Measurements from ENCODE around the gene VHLL.
A peak's percentile ranks its signal among the peaks of the same experiment; 100 is the strongest.

VHLL gene

DNA sequence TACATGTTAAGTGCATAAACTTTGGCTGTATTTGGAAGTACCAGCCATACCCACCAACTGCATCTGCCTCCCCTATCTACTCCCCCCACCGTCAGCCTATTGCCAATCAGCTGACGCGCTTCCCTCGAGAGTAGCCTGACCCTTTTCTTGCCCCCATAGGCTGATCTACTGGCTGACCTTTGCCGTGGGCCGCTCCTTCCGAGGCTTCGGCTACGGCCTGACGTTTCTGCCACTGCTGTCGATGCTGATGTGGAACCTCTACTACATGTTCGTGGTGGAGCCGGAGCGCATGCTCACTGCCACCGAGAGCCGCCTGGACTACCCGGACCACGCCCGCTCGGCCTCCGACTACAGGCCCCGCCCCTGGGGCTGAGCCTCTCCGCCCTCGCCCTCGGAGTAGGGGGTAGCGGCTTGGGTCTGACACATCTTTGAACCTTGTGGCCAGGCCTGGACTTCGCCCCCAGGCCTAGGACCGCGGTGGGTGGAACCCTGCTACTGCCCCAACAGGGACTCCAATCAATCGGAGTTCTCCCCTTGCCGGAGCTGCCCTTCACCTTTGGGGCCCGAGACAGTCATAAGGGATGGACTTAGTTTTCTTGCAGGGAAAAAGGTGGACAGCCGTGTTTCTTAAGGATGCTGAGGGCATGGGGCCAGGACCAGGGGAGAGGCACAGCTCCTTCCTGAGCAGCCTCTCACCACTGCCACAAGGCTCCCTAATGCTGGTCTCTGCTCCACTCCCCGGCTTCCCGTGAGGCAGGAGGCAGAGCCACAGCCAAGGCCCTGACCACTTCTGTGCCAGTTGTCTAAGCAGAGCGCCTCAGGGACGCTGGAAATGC lies 7.7 kb downstream of the VHLL start:
- H3K27me3 ChIP-seq (ENCODE audit: low read depth, low read length): no peaks in the 10 kb centered on the region
- H3K9me3 ChIP-seq (ENCODE audit: control insufficient read depth in 1 of 2, low read length in 2 of 2): no peaks in the 10 kb centered on the region
- H3K4me3 ChIP-seq (ENCODE audit: low read depth in 1 of 2, low read length in 2 of 2): peak overlapping the region; percentile 66 to 72
- H3K4me1 ChIP-seq (ENCODE audit: control insufficient read depth in 1 of 2, insufficient read depth in 2 of 2, low read length in 2 of 2): peaks cover 6 to 14% of the 10 kb centered on the region in 2 donors
- H3K27ac ChIP-seq (ENCODE audit: low read length): peak overlapping the region; percentile 79
- H3K36me3 ChIP-seq (ENCODE audit: control insufficient read depth in 1 of 2, insufficient read depth in 2 of 2, low read length in 2 of 2): peaks cover 7 to 8% of the 10 kb centered on the region in 2 donors

- Histone ChIP-seq H3K27ac (ENCODE audit: low read length) (no peak overlapping the region), H3K27me3 (ENCODE audit: low read depth, low read length) (no peaks in the 10 kb centered on the region), H3K36me3 (ENCODE audit: control insufficient read depth in 1 of 2, insufficient read depth in 2 of 2, low read length in 2 of 2) (peaks cover 7 to 8% of the 10 kb centered on the region in 2 donors), H3K4me3 (ENCODE audit: low read depth in 1 of 2, low read length in 2 of 2) (no peak overlapping the region), H3K9me3 (ENCODE audit: control insufficient read depth in 1 of 2, low read length in 2 of 2) (no peaks in the 10 kb centered on the region), H3K4me1 (ENCODE audit: control insufficient read depth in 1 of 2, insufficient read depth in 2 of 2, low read length in 2 of 2) (peaks cover 4 to 6% of the 10 kb centered on the region in 2 donors)
Measured at GRCh38 chr1:156289857-156290256, 9.2 kb downstream of the VHLL start.

DNA sequence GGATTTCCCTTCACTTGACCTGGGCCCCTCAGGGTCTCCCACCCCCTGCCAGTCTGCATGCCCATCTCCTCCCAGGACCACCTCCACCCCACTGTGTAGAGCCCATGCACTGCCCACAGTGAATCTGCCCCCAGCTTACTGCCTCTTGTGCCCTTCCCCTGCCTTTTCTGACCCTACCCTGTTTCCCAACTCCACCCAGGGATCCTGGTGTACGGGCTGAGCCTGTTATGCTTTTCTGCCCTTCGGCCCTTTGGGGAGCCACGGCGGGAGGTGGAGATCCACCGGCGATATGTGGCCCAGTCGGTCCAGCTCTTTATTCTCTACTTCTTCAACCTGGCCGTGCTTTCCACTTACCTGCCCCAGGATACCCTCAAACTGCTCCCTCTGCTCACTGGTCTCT lies 13.0 kb downstream of the VHLL start:
- H3K27ac ChIP-seq (ENCODE audit: low read length): no peak overlapping the region
- H3K4me3 ChIP-seq (ENCODE audit: low read depth in 1 of 2, low read length in 2 of 2): no peak overlapping the region
- no peaks in the 10 kb centered on the region for H3K9me3 ChIP-seq (ENCODE audit: control insufficient read depth in 1 of 2, low read length in 2 of 2)
- H3K4me1 ChIP-seq (ENCODE audit: control insufficient read depth in 1 of 2, insufficient read depth in 2 of 2, low read length in 2 of 2): peaks cover 16 to 23% of the 10 kb centered on the region in 2 donors
- H3K36me3 ChIP-seq (ENCODE audit: control insufficient read depth in 1 of 2, insufficient read depth in 2 of 2, low read length in 2 of 2): peaks cover 0 to 11% of the 10 kb centered on the region in 2 donors
- no peaks in the 10 kb centered on the region for H3K27me3 ChIP-seq (ENCODE audit: low read depth, low read length)

- H3K36me3 ChIP-seq (ENCODE audit: control insufficient read depth in 1 of 2, insufficient read depth in 2 of 2, low read length in 2 of 2): peaks cover 0 to 11% of the 10 kb centered on the region in 2 donors
- H3K4me1 ChIP-seq (ENCODE audit: control insufficient read depth in 1 of 2, insufficient read depth in 2 of 2, low read length in 2 of 2): peaks cover 16 to 28% of the 10 kb centered on the region in 2 donors
- H3K27ac ChIP-seq (ENCODE audit: low read length): no peak overlapping the region
- H3K9me3 ChIP-seq (ENCODE audit: control insufficient read depth in 1 of 2, low read length in 2 of 2): no peaks in the 10 kb centered on the region
- H3K27me3 ChIP-seq (ENCODE audit: low read depth, low read length): no peaks in the 10 kb centered on the region
- no peak overlapping the region for H3K4me3 ChIP-seq (ENCODE audit: low read depth in 1 of 2, low read length in 2 of 2)
Measured at GRCh38 chr1:156285437-156285836, 13.7 kb downstream of the VHLL start.

DNA sequence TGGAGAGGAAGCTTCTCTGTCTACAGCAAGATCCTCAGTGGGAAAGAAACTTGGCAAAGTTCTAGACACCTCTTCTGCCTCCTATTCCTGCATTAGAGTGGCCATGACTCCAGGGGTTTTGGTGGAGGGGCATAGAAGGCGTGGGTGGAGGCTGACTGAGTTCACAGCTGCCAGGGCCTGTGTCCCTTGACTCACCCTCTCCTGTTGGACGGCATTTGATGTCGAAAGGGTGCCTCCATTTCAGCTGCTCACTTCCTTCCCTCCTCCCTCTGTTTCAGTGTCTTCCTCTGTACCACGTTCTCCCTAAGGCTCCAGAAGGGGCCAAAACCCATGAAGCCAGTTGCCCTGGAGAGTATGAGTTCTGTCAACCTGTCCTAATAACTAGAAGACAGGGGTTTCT lies 14.3 kb downstream of the VHLL start:
- Histone ChIP-seq H3K4me3 (ENCODE audit: low read depth in 1 of 2, low read length in 2 of 2) (no peak overlapping the region), H3K27me3 (ENCODE audit: low read depth, low read length) (no peaks in the 10 kb centered on the region), H3K27ac (ENCODE audit: low read length) (no peak overlapping the region), H3K9me3 (ENCODE audit: control insufficient read depth in 1 of 2, low read length in 2 of 2) (no peaks in the 10 kb centered on the region), H3K36me3 (ENCODE audit: control insufficient read depth in 1 of 2, insufficient read depth in 2 of 2, low read length in 2 of 2) (peaks cover 4 to 11% of the 10 kb centered on the region in 2 donors), H3K4me1 (ENCODE audit: control insufficient read depth in 1 of 2, insufficient read depth in 2 of 2, low read length in 2 of 2) (peaks cover 16 to 28% of the 10 kb centered on the region in 2 donors)

DNA sequence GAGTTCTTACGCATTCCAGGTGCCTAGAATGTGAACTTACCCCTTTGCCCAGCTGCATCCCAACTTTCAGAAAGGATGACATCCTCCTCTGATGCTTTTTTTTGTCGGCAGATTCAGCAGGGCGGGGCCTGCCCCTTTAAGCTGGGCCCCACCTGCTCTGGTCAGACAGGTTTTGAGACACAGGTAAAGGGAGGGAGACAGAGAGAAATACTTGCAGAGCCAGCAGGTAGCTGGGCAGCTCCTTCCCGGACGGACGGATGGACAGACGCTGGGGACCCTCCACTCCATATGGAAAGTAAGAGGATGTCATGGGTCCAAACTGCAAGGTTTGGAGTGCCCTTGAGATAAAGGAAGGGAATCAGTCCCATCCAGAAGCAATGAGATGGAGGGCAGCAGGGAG lies 15.0 kb downstream of the VHLL start, which contains the start of gene TMEM79:
Gene TMEM79 (plus strand): TSS at position 214 of the 400 bp plus-strand sequence. CDS start 902 bp downstream, outside the sequence.
- Histone ChIP-seq H3K27me3 (ENCODE audit: low read depth, low read length) (no peaks in the 10 kb centered on the region), H3K36me3 (ENCODE audit: control insufficient read depth in 1 of 2, insufficient read depth in 2 of 2, low read length in 2 of 2) (peaks cover 4 to 10% of the 10 kb centered on the region in 2 donors), H3K9me3 (ENCODE audit: control insufficient read depth in 1 of 2, low read length in 2 of 2) (no peaks in the 10 kb centered on the region), H3K27ac (ENCODE audit: low read length) (peak within 1 kb of the TSS; percentile 88), H3K4me3 (ENCODE audit: low read depth in 1 of 2, low read length in 2 of 2) (peak within 1 kb of the TSS; percentile 80 to 95), H3K4me1 (ENCODE audit: control insufficient read depth in 1 of 2, insufficient read depth in 2 of 2, low read length in 2 of 2) (peaks cover 16 to 28% of the 10 kb centered on the region in 2 donors)

GRCh38 chr1:156283521-156283920 lies 15.6 kb downstream of the VHLL start:
- peaks cover 4 to 8% of the 10 kb centered on the region in 2 donors for H3K36me3 ChIP-seq (ENCODE audit: control insufficient read depth in 1 of 2, insufficient read depth in 2 of 2, low read length in 2 of 2)
- peak overlapping the region; percentile 88 for H3K27ac ChIP-seq (ENCODE audit: low read length)
- H3K27me3 ChIP-seq (ENCODE audit: low read depth, low read length): no peaks in the 10 kb centered on the region
- peaks cover 16 to 28% of the 10 kb centered on the region in 2 donors for H3K4me1 ChIP-seq (ENCODE audit: control insufficient read depth in 1 of 2, insufficient read depth in 2 of 2, low read length in 2 of 2)
- H3K4me3 ChIP-seq (ENCODE audit: low read depth in 1 of 2, low read length in 2 of 2): peak overlapping the region; percentile 80 to 95
- H3K9me3 ChIP-seq (ENCODE audit: control insufficient read depth in 1 of 2, low read length in 2 of 2): no peaks in the 10 kb centered on the region

DNA sequence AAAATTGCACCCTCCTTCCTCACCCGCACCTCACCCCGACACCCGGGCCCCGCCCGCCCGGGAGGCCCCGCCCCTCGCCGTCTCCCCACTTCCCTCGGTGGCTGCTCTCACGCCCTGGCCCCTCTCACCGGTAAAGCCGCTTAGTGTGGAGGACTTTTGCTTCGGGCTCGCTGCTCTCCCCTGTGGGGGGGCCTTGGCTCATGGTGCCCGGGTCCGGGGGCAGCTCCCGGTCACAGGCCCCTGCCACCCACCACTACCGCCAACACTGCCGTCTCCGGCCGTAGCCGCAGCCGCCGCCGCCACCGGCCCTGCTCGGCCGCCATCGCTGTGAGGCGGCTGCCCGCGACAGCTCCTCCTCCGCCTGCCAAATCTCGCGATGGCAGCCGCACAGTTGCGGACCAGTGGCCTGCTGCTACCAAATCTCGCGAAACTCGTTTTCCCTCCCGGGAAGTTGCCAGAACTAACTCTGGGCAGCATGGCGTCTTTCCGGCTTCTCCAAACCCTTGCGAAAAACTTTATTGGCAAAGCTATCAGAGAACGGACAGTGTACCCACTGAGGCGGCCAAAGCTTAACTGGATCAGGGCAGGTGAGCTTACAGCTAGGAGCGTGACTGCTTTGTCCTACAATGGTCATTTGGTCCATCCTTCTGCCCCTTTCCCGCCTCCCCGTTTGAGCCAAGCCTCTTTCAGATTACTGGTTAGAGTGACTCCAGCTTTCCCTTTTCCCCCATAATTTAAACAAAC lies 16.5 kb downstream of the VHLL start, which contains the start of gene SMG5:
Gene SMG5 (minus strand): TSS at position 347 of the 744 bp plus-strand sequence. CDS start 145 bp downstream, at position 202.
- Histone ChIP-seq H3K9me3 (ENCODE audit: control insufficient read depth in 1 of 2, low read length in 2 of 2) (no peaks in the 10 kb centered on the region), H3K27ac (ENCODE audit: low read length) (peak within 1 kb of the TSS; percentile 88), H3K36me3 (ENCODE audit: control insufficient read depth in 1 of 2, insufficient read depth in 2 of 2, low read length in 2 of 2) (peaks cover 11 to 15% of the 10 kb centered on the region in 2 donors), H3K4me1 (ENCODE audit: control insufficient read depth in 1 of 2, insufficient read depth in 2 of 2, low read length in 2 of 2) (peaks cover 16 to 28% of the 10 kb centered on the region in 2 donors), H3K4me3 (ENCODE audit: low read depth in 1 of 2, low read length in 2 of 2) (peak within 1 kb of the TSS; percentile 80 to 95), H3K27me3 (ENCODE audit: low read depth, low read length) (no peaks in the 10 kb centered on the region)

GRCh38 chr1:156281693-156282478 lies 17.2 kb downstream of the VHLL start:
- Histone ChIP-seq H3K9me3 (ENCODE audit: control insufficient read depth in 1 of 2, low read length in 2 of 2) (no peaks in the 10 kb centered on the region), H3K27me3 (ENCODE audit: low read depth, low read length) (no peaks in the 10 kb centered on the region), H3K4me1 (ENCODE audit: control insufficient read depth in 1 of 2, insufficient read depth in 2 of 2, low read length in 2 of 2) (peaks cover 16 to 28% of the 10 kb centered on the region in 2 donors), H3K36me3 (ENCODE audit: control insufficient read depth in 1 of 2, insufficient read depth in 2 of 2, low read length in 2 of 2) (peaks cover 16 to 23% of the 10 kb centered on the region in 2 donors), H3K27ac (ENCODE audit: low read length) (peak overlapping the region; percentile 70), H3K4me3 (ENCODE audit: low read depth in 1 of 2, low read length in 2 of 2) (peak overlapping the region; percentile 80 to 95)

- Histone ChIP-seq H3K9me3 (ENCODE audit: control insufficient read depth in 1 of 2, low read length in 2 of 2) (no peaks in the 10 kb centered on the region), H3K36me3 (ENCODE audit: control insufficient read depth in 1 of 2, insufficient read depth in 2 of 2, low read length in 2 of 2) (peaks cover 22 to 29% of the 10 kb centered on the region in 2 donors), H3K27ac (ENCODE audit: low read length) (peak overlapping the region; percentile 70), H3K4me1 (ENCODE audit: control insufficient read depth in 1 of 2, insufficient read depth in 2 of 2, low read length in 2 of 2) (peaks cover 16 to 28% of the 10 kb centered on the region in 2 donors), H3K27me3 (ENCODE audit: low read depth, low read length) (no peaks in the 10 kb centered on the region), H3K4me3 (ENCODE audit: low read depth in 1 of 2, low read length in 2 of 2) (peak overlapping the region; percentile 80 to 95)
Measured at GRCh38 chr1:156281281-156281680, 17.8 kb downstream of the VHLL start.
